ENCODE measurements around the gene CAPN13.

GRCh38 chr2:30690126-30690561 lies 117.1 kb downstream of the CAPN13 start:
- TF ChIP-seq CTCF (IDR thresholded peaks at IDR 0.05; ENCODE audit: low read depth, low read length): no peak
- TF ChIP-seq POLR2A (IDR thresholded peaks at IDR 0.05; ENCODE audit: extremely low read depth, insufficient read length): no peak
- TF ChIP-seq MAX (IDR thresholded peaks at IDR 0.05; ENCODE audit: low read depth, low read length): no peak
